IMR-90 (cell line): ENCODE results near the gene BTRC.

ENCODE experiments used
- POLR2A ChIP-seq: IDR thresholded peaks from 2 replicates; pipeline ENCODE4 v1.6.1; 2012; ENCODE audit warnings: mild to moderate bottlenecking, low read depth, low read length
- RAD21 ChIP-seq: IDR thresholded peaks from 2 replicates; pipeline ENCODE4 v1.6.1; 2012; ENCODE audit warnings: low read length, improper control_type of control experiment
- TF ChIP-seq, protein P1 (sequence below): conservative IDR thresholded peaks from 2 replicates; pipeline ENCODE4 v1.5.1; 2012; ENCODE audit warnings: mild to moderate bottlenecking, low read depth, low read length, improper control_type of control experiment

DNA sequence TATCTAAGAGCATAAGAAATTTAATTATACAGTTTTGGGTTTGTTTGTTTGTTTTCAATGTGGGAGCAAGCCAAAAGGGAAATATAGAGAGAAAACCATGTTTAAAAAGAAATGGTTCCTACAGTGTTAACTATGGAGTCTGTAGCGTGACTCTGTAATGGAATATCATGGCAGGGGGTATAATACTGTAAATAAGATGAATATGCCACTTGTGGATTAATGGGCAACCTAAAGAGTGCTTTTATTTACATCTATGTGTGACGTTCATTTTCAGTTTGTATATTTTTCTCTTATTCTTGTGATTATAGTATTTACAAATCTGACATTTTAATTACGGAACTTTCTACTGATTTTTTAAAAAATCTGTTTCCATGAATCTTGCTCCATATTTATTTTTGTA, 138.2 kb downstream of the BTRC start:
- TF ChIP-seq POLR2A (no peak), RAD21 (no peak)
- TF ChIP-seq, protein P1, sequence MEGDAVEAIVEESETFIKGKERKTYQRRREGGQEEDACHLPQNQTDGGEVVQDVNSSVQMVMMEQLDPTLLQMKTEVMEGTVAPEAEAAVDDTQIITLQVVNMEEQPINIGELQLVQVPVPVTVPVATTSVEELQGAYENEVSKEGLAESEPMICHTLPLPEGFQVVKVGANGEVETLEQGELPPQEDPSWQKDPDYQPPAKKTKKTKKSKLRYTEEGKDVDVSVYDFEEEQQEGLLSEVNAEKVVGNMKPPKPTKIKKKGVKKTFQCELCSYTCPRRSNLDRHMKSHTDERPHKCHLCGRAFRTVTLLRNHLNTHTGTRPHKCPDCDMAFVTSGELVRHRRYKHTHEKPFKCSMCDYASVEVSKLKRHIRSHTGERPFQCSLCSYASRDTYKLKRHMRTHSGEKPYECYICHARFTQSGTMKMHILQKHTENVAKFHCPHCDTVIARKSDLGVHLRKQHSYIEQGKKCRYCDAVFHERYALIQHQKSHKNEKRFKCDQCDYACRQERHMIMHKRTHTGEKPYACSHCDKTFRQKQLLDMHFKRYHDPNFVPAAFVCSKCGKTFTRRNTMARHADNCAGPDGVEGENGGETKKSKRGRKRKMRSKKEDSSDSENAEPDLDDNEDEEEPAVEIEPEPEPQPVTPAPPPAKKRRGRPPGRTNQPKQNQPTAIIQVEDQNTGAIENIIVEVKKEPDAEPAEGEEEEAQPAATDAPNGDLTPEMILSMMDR, result no peak
